IPS-20b (cell line): Measurements from ENCODE around the gene TMEM47.

Experiments used
- H3K27ac ChIP-seq: one replicate; pipeline ENCODE4 v1.5.1; 2013; ENCODE audit warnings: low read length
- H3K27me3 ChIP-seq: 2 replicates; pipeline ENCODE4 v1.6.1; 2013; ENCODE audit warnings: mild to moderate bottlenecking, low read length, inconsistent platforms; ENCODE audit not compliant: insufficient read depth
- H3K36me3 ChIP-seq: 2 replicates; pipeline ENCODE4 v1.6.1; 2013; ENCODE audit warnings: low read depth, mild to moderate bottlenecking, inconsistent platforms, low read length, moderate library complexity; ENCODE audit not compliant: insufficient read depth
- H3K4me1 ChIP-seq: 2 replicates; pipeline ENCODE4 v1.6.1; 2013; ENCODE audit warnings: mild to moderate bottlenecking, control low read depth, inconsistent platforms, low read length, moderate library complexity; ENCODE audit not compliant: insufficient read depth
- H3K4me3 ChIP-seq: 2 replicates; pipeline ENCODE4 v1.5.1; 2013; ENCODE audit warnings: mild to moderate bottlenecking, low read length, inconsistent platforms
- H3K9ac ChIP-seq: 2 replicates; pipeline ENCODE4 v1.6.1; 2013; ENCODE audit warnings: low read depth, mild to moderate bottlenecking, inconsistent platforms, low read length, moderate library complexity
- H3K9me3 ChIP-seq: 2 replicates; pipeline ENCODE4 v1.6.1; 2013; ENCODE audit warnings: mild to moderate bottlenecking, low read depth, low read length, inconsistent platforms; ENCODE audit not compliant: insufficient read depth

TMEM47 gene

DNA sequence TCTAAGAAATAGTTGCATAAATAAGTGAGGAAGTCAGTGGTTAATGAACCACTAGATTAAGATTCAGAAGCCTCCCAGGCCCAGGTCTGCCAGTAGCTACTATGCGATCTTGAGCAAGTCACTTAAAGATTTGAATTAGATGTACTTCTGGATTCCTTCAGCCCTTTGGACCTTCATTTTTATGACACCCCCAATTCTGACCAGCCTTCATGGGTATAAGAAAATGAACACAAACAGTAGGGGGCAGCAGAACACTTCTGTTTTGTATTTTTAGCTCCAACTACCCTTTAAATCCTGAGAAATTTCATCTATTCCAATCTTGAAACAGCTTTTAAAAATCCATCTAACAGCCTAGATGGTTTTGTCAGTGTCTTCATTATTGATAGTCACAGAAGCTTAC is 19.0 kb downstream of the TMEM47 start:
- peaks cover 12% of the 10 kb centered on the region; the same call in 1 of the 2 replicates for H3K36me3 ChIP-seq
- H3K4me1 ChIP-seq: no peaks in the 10 kb centered on the region; the same call in 1 of the 2 replicates
- H3K9ac ChIP-seq: no peak overlapping the region
- H3K27me3 ChIP-seq: no peaks in the 10 kb centered on the region
- H3K4me3 ChIP-seq: no peak overlapping the region
- no peaks in the 10 kb centered on the region for H3K9me3 ChIP-seq
- no peak overlapping the region for H3K27ac ChIP-seq

- Histone ChIP-seq H3K36me3 (peaks cover 22% of the 10 kb centered on the region), H3K4me1 (peaks cover 6% of the 10 kb centered on the region), H3K27me3 (no peaks in the 10 kb centered on the region), H3K27ac (no peak overlapping the region), H3K4me3 (no peak overlapping the region), H3K9ac (no peak overlapping the region), H3K9me3 (no peaks in the 10 kb centered on the region)
Observed at GRCh38 chrX:34634349-34634748, 22.7 kb downstream of the TMEM47 start.

DNA sequence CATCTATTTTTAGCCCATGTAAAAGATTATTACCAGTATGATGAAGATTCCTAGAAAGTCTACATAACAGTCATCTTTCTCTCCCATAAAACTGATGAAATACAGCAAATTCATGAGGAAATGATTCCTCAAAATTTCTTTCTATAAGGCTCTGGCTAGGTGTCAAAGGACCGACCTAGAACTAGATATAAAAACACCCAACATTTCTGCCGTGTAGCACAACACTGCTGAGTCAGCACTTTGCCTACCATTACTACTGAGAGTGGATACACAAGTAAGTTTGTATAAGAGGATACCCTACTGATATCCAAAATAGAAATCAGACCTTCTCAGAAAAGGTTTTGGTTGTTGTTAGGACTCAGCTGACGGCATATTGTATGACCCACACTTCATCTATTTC is 24.7 kb downstream of the TMEM47 start:
- Histone ChIP-seq H3K9me3 (no peaks in the 10 kb centered on the region), H3K27me3 (no peaks in the 10 kb centered on the region), H3K27ac (no peak overlapping the region), H3K9ac (no peak overlapping the region), H3K36me3 (peaks cover 24% of the 10 kb centered on the region), H3K4me1 (peaks cover 6% of the 10 kb centered on the region), H3K4me3 (no peak overlapping the region)

GRCh38 chrX:34631479-34632220 is 25.4 kb downstream of the TMEM47 start:
- Histone ChIP-seq H3K9ac (no peak overlapping the region), H3K27ac (no peak overlapping the region), H3K9me3 (no peaks in the 10 kb centered on the region), H3K4me1 (peaks cover 6% of the 10 kb centered on the region), H3K36me3 (peaks cover 23% of the 10 kb centered on the region), H3K4me3 (no peak overlapping the region), H3K27me3 (no peaks in the 10 kb centered on the region)

- no peaks in the 10 kb centered on the region for H3K9me3 ChIP-seq
- no peak overlapping the region for H3K27ac ChIP-seq
- H3K36me3 ChIP-seq: peaks cover 12% of the 10 kb centered on the region
- H3K9ac ChIP-seq: no peak overlapping the region
- H3K4me3 ChIP-seq: no peak overlapping the region
- peaks cover 6% of the 10 kb centered on the region for H3K4me1 ChIP-seq
- H3K27me3 ChIP-seq: no peaks in the 10 kb centered on the region
Observed at GRCh38 chrX:34629572-34629971, 27.5 kb downstream of the TMEM47 start.

DNA sequence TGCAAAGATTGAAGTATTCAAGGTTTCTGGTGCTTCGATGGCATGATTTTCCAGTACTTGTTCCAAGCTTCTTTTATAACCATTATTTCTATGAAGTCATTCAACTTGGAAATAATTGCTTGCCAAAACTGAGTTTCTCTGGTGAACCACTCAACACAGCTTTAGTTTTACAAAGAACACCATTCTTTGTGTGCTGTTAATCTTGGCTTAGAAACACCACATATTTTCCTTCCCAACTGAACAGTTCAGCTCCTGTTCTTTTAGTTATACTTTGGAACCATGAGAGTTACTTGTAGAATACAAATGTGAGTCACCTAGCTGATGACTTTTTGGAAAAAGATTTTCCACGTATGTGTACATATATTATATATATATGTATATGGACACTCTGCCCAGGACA is 32.7 kb downstream of the TMEM47 start:
- no peaks in the 10 kb centered on the region for H3K4me1 ChIP-seq
- H3K27me3 ChIP-seq: no peaks in the 10 kb centered on the region
- H3K4me3 ChIP-seq: no peak overlapping the region
- no peak overlapping the region for H3K27ac ChIP-seq
- H3K36me3 ChIP-seq: peaks cover 3% of the 10 kb centered on the region; the same call in 1 of the 2 replicates
- no peak overlapping the region for H3K9ac ChIP-seq
- H3K9me3 ChIP-seq: no peaks in the 10 kb centered on the region

DNA sequence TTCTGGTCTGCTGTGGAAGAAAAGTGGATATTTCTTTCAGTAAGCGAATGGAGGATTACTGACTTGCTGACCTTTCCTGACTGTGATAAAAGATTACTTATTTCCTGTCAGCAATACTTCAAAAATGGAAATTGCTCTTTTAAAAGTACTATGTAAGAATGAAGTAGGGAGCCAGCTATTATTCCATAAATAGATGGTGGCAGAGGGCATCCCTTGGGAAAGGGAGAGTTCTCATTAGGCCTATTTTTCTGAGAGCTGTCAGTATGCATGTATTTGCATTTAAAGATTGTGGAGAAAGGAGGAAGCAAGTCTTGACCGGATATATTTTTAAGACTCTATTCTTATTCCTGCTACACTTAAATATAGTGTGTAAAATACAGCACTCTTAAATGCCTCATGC is 37.2 kb downstream of the TMEM47 start:
- Histone ChIP-seq H3K27me3 (no peaks in the 10 kb centered on the region), H3K36me3 (no peaks in the 10 kb centered on the region), H3K27ac (no peak overlapping the region), H3K4me1 (no peaks in the 10 kb centered on the region), H3K9me3 (no peaks in the 10 kb centered on the region), H3K4me3 (no peak overlapping the region), H3K9ac (no peak overlapping the region)

DNA sequence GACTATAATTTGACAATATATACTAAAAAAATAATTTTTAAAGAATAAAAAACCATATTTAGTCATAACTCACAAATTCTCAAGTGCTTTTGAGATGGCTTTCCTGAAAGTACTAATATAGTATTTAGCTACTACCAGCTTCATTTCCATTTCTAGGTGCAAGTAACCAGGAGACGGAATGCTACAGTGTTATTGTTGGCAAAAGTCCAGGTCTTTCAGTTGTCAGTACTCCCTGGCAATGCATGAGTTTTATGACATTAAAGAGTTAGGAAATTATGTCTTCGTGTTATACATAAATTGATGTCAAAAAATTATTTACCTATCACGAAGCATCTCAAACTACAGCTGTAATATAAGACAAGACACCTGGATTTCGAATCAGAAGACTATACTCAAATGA is 45.0 kb downstream of the TMEM47 start:
- H3K4me1 ChIP-seq: no peaks in the 10 kb centered on the region; the same call in 1 of the 2 replicates
- H3K27me3 ChIP-seq: no peaks in the 10 kb centered on the region
- H3K9me3 ChIP-seq: no peaks in the 10 kb centered on the region
- H3K9ac ChIP-seq: no peak overlapping the region
- no peaks in the 10 kb centered on the region for H3K36me3 ChIP-seq
- no peak overlapping the region for H3K27ac ChIP-seq
- no peak overlapping the region for H3K4me3 ChIP-seq

DNA sequence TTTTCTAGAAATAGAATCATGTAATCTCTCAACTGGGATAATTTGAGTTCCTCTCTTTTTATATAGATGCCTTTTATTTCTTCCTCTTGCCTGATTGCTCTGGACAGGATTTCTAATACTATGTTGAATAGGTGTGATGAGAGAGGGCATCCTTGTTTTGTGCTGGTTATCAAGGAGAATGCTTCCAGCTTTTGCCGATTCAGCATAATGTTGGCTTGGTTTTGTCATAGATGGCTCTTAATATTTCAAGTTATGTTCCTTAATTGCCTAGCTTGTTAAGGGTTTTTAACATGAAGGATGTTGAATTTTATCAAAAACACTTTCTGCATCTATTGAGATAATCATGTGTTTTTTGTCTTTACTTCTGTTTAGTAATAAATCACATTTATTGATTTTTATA is 58.7 kb downstream of the TMEM47 start:
- H3K27ac ChIP-seq: no peak overlapping the region
- peaks cover 6% of the 10 kb centered on the region for H3K4me1 ChIP-seq
- no peak overlapping the region for H3K4me3 ChIP-seq
- H3K27me3 ChIP-seq: no peaks in the 10 kb centered on the region
- no peaks in the 10 kb centered on the region for H3K9me3 ChIP-seq
- no peaks in the 10 kb centered on the region for H3K36me3 ChIP-seq
- no peak overlapping the region for H3K9ac ChIP-seq

DNA sequence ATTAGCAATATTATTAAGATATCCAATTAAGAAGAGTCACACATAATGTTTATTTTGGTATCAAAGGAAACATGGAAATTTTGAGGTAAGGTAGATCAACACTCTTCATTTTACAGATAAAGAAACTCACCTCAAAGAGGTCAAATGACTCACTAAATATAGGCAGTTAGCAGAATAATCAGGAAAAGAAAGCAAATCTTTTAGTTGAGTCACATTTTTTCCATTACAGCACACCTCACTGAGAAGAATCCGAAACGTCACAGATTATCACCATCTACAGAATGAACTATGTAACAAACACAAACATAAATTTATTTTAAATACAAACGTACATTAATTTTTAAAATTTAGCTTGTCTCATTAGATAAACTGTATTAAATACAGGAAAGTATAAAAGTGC is 70.1 kb downstream of the TMEM47 start:
- H3K27ac ChIP-seq: no peak overlapping the region
- no peaks in the 10 kb centered on the region for H3K9me3 ChIP-seq
- H3K36me3 ChIP-seq: no peaks in the 10 kb centered on the region

GRCh38 chrX:34586346-34586911 is 70.7 kb downstream of the TMEM47 start:
- H3K4me1 ChIP-seq: no peaks in the 10 kb centered on the region; the same call in 1 of the 2 replicates
- H3K9me3 ChIP-seq: no peaks in the 10 kb centered on the region
- no peak overlapping the region for H3K9ac ChIP-seq
- H3K36me3 ChIP-seq: no peaks in the 10 kb centered on the region
- H3K4me3 ChIP-seq: no peak overlapping the region
- no peaks in the 10 kb centered on the region for H3K27me3 ChIP-seq
- no peak overlapping the region for H3K27ac ChIP-seq

More for the DNA sequence above, 70.1 kb downstream of the TMEM47 start:
- Histone ChIP-seq H3K4me1 (no peaks in the 10 kb centered on the region; the same call in 1 of the 2 replicates), H3K27me3 (no peaks in the 10 kb centered on the region), H3K4me3 (no peak overlapping the region), H3K9ac (no peak overlapping the region)

DNA sequence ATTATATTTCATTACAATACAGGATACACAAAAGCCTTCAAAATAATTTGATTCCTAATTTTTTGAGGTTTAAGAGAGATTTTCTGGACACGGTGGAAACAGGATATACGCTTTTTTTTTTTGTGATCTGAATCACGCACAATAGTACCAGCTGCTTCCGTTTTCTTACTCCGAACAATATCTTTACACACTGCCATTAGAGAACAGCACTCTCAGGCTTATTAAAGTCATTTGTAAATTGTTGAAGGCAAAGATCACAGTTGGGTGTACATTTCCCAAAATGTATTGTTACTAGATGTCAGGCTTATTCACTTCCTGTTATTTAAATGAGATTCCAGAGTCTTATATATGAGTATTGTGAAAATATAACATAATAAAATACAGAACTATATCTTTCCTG is 71.5 kb downstream of the TMEM47 start:
- no peak overlapping the region for H3K4me3 ChIP-seq
- no peak overlapping the region for H3K27ac ChIP-seq
- H3K36me3 ChIP-seq: no peaks in the 10 kb centered on the region
- no peaks in the 10 kb centered on the region for H3K9me3 ChIP-seq
- no peaks in the 10 kb centered on the region for H3K27me3 ChIP-seq
- H3K4me1 ChIP-seq: no peaks in the 10 kb centered on the region; the same call in 1 of the 2 replicates
- H3K9ac ChIP-seq: no peak overlapping the region
